SK-N-SH treated with all-trans-retinoic acid at 6 μM for 48 hours (cell line): ENCODE results near the gene CPSF4L.

ENCODE experiments used
- ARNTL ChIP-seq: fragments of 450-650 bp; formaldehyde crosslinking; IDR thresholded peaks from 2 replicates; pipeline ENCODE4 v1.5.0; 2020; ENCODE audit warnings: low read depth, mild to moderate bottlenecking, moderate library complexity, borderline replicate concordance
- ISL1 ChIP-seq: fragments of 250-450 bp; sonication (Bioruptor Pico); IDR thresholded peaks from 2 replicates; pipeline ENCODE4 v2.1.2; 2022; ENCODE audit warnings: mild to moderate bottlenecking, moderate library complexity
- PATZ1 ChIP-seq: fragments of 250-450 bp; sonication (Bioruptor Pico); IDR thresholded peaks from 2 replicates; pipeline ENCODE4 v1.8.0; 2020; ENCODE audit warnings: mild to moderate bottlenecking, moderate library complexity, borderline replicate concordance
- TCF4 ChIP-seq: fragments of 250-450 bp; sonication (Bioruptor Pico); IDR thresholded peaks from 2 replicates; pipeline ENCODE4 v1.8.0; 2021; ENCODE audit warnings: mild to moderate bottlenecking, moderate library complexity, borderline replicate concordance
- ZC3H10 ChIP-seq: fragments of 250-450 bp; sonication (Bioruptor Pico); IDR thresholded peaks from 2 replicates; pipeline ENCODE4 v1.5.1; 2021; ENCODE audit warnings: mild to moderate bottlenecking, moderate library complexity
- ZFP30 ChIP-seq: fragments of 450-650 bp; formaldehyde crosslinking; IDR thresholded peaks from 2 replicates; pipeline ENCODE4 v1.5.0; 2022; ENCODE audit warnings: mild to moderate bottlenecking, moderate library complexity

GRCh38 chr17:73203788-73204479, 57.7 kb downstream of the CPSF4L start:
- TF ChIP-seq ZFP30 (CRISPR knock-in tag) (no peak), ISL1 (CRISPR knock-in tag) (no peak), TCF4 (no peak), ARNTL (CRISPR knock-in tag) (no peak), ZC3H10 (no peak), PATZ1 (no peak)
